Measurements from ENCODE around the gene NKD2.
"Not testable (repeated sequence)": the region's sequence is repeated elsewhere in the genome, so short reads cannot be mapped to it uniquely, and the experiment has no call there.

NKD2 gene

GRCh38 chr5:1058083-1058945 lies 49.7 kb downstream of the NKD2 start:
- no peak for DNase-seq (ENCODE audit: low read depth)

GRCh38 chr5:1058988-1059883 lies 50.6 kb downstream of the NKD2 start:
- no peak for DNase-seq (ENCODE audit: low read depth)

- no peak for DNase-seq (ENCODE audit: low read depth)
Observed at GRCh38 chr5:1059884-1060263, 51.3 kb downstream of the NKD2 start.

GRCh38 chr5:1060535-1060981 lies 52.0 kb downstream of the NKD2 start:
- DNase-seq (ENCODE audit: low read depth) = no peak

- DNase-seq (ENCODE audit: low read depth) = not testable (repeated sequence)
Observed at GRCh38 chr5:1061292-1061691, 52.7 kb downstream of the NKD2 start.

- no peak for DNase-seq (ENCODE audit: low read depth)
Observed at GRCh38 chr5:1061916-1062315, 53.3 kb downstream of the NKD2 start.

GRCh38 chr5:1062761-1063568 lies 54.4 kb downstream of the NKD2 start:
- DNase-seq (ENCODE audit: low read depth) = no peak

- DNase-seq (ENCODE audit: low read depth) = no peak
Observed at GRCh38 chr5:1063661-1064382, 55.2 kb downstream of the NKD2 start.

GRCh38 chr5:1064383-1065142 lies 56.0 kb downstream of the NKD2 start:
- DNase-seq (ENCODE audit: low read depth) = no peak

- DNase-seq (ENCODE audit: low read depth) = no peak
Observed at GRCh38 chr5:1065143-1065750, 56.6 kb downstream of the NKD2 start.

GRCh38 chr5:1065891-1066650 lies 57.5 kb downstream of the NKD2 start:
- DNase-seq (ENCODE audit: low read depth) = no peak

- DNase-seq (ENCODE audit: low read depth) = no peak
Observed at GRCh38 chr5:1066676-1067075, 58.1 kb downstream of the NKD2 start.

- no peak for DNase-seq (ENCODE audit: low read depth)
Observed at GRCh38 chr5:1067141-1068121, 58.8 kb downstream of the NKD2 start.

- DNase-seq (ENCODE audit: low read depth) = no peak
Observed at GRCh38 chr5:1068204-1068894, 59.7 kb downstream of the NKD2 start.

- DNase-seq (ENCODE audit: low read depth) = no peak
Observed at GRCh38 chr5:1068895-1069719, 60.5 kb downstream of the NKD2 start.

GRCh38 chr5:1069720-1070088 lies 61.1 kb downstream of the NKD2 start:
- no peak for DNase-seq (ENCODE audit: low read depth)
